Psoas muscle (tissue), 8 donors: ENCODE data around the gene ITGA11. TPM values are rescaled to one million over a fixed set of nuclear protein-coding genes. Genes with fewer than 3 reads are reported as not detected.
A peak's percentile ranks its signal among the peaks of the same experiment; 100 is the strongest.

Experiments used
- ATAC-seq, 4 donors: fragments of 200-7000 bp; cut with Tn5 transposase; one replicate each; pipeline ENCODE4 v1.9.1; 2020; ENCODE audit warnings: moderate library complexity in 3 of 4, mild to moderate bottlenecking in 2 of 4
- DNase-seq, 2 donors: peaks; one replicate each; pipeline ENCODE4 v3.0.0-alpha.2; 2020
- H3K27ac ChIP-seq: fragments of 200-600 bp; one replicate; pipeline ENCODE4 v1.8.0; 2022
- H3K27me3 ChIP-seq, 3 donors: fragments of 200-600 bp in 1 of 3; one replicate each; pipeline versions ENCODE4 v1.6.1 to v1.8.0; 2013 to 2022; ENCODE audit warnings: low read length in 2 of 3, mild to moderate bottlenecking in 2 of 3, moderate library complexity in 1 of 3; ENCODE audit not compliant: insufficient read depth in 3 of 3
- H3K36me3 ChIP-seq, 2 donors: fragments of 200-600 bp in 1 of 2; one replicate each; pipeline versions ENCODE4 v1.6.1 to v1.8.0; 2013 to 2022; ENCODE audit warnings: low read depth in 1 of 2, mild to moderate bottlenecking in 1 of 2, moderate library complexity in 1 of 2; ENCODE audit not compliant: insufficient read depth in 1 of 2
- H3K4me1 ChIP-seq: fragments of 200-600 bp; one replicate; pipeline ENCODE4 v1.8.0; 2022
- H3K4me3 ChIP-seq: fragments of 200-600 bp; one replicate; pipeline ENCODE4 v1.8.0; 2022; ENCODE audit warnings: mild to moderate bottlenecking
- H3K9me3 ChIP-seq: fragments of 200-600 bp; one replicate; pipeline ENCODE4 v1.8.0; 2022
- WGBS, 3 donors: extraction: QIAGEN DNeasy Blood & Tissue Kit; methylation state at CpG; one replicate each; pipeline versions ENCODE4 v1.1.6 to v1.1.7; 2013; 5-methylcytosine and 5-hydroxymethylcytosine counted together
- intact Hi-C, 2 donors: fragments of 100-400 bp; cut with DNase I; formaldehyde crosslinking; loops; one replicate each; pipeline versions ENCODE4 v1.11.0 to v1.14.2; 2022
- polyA plus RNA-seq, 3 donors: library from polyadenylated mRNA; stranded (reverse); fragments of 200-250 nt; gene quantifications; one replicate each; pipeline ENCODE4 v1.2.3, GENCODE V29; 2013
- total RNA-seq, 4 donors: library from RNA; stranded (reverse); fragmentation: NEBNext Ultra II Directional in 2 of 4; extraction: Animal tissue kit (Norgen Biotek cat#: 25700) in 2 of 4; gene quantifications; one replicate each; pipeline versions ENCODE4 v1.2.1 to v1.2.4, GENCODE V29; 2021 to 2023
- TF ChIP-seq, protein P1 (sequence below): fragments of 200-600 bp; IDR thresholded peaks from one replicate; pipeline ENCODE4 v1.8.0; 2022; ENCODE audit warnings: antibody characterized with exemption
- donor health status: healthy with polysubstance abuse.
- donor health status: DM: no; HTN: no; CAD: no; lungs with moderate emphysema.
- donor health status: Bipolar disorder and iron deficiency.
- donor health status: healthy.
- donor health status: DM: yes; HTN: yes; CAD: no.
- donor health status: DM: no; HTN: no; CAD: no.
- donor health status: DM: no; HTN: no; CAD: no.
- donor health status: DM: yes; HTN: yes; CAD: no.

The ITGA11 gene
- total and polyA plus RNA-seq, 7 donors, result 0.10 to 7.9 (median 0.97) TPM

DNA sequence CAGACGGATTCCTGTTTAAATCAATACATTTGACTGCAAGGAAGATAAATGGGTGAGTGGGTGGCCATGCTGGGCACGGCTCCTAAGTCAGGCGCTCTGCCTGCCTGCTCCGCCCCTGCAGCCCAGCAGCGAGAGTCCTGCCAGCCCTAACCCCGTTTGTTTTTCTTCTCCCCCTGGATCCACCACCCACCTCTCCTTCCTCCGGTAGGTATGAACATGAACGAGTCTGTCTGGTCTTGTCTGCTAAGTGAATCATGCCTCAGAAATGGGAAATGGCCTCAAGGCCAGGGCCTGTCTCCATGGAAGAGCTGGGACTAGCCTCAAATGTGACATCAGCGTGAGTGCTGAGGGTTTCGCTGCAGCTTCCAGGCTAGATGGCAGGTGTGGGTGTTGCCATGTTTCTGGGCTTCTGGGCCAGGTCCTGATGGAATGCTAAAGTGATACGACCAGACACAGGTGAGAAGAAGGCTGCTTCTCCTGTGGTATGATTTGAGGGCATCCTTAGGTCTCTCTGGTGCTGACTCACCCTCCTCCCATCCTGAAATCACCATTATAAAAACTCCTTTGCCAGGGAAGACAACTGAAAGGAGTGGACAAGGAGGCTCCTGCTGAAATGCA lies 160.0 kb downstream of the ITGA11 start:
- no peaks in the 10 kb centered on the region for H3K36me3 ChIP-seq
- ATAC-seq, result peak; percentile 74 to 79 (median 76)
- H3K4me1 ChIP-seq, result peaks cover 48% of the 10 kb centered on the region
- 29 to 50% (median 35%) methylated on average over 11 of the region's 11 CpGs for WGBS, 3 donors
- peak overlapping the region; percentile 35 for H3K4me3 ChIP-seq
- no peaks in the 10 kb centered on the region for H3K27me3 ChIP-seq
- TF ChIP-seq, protein P1, sequence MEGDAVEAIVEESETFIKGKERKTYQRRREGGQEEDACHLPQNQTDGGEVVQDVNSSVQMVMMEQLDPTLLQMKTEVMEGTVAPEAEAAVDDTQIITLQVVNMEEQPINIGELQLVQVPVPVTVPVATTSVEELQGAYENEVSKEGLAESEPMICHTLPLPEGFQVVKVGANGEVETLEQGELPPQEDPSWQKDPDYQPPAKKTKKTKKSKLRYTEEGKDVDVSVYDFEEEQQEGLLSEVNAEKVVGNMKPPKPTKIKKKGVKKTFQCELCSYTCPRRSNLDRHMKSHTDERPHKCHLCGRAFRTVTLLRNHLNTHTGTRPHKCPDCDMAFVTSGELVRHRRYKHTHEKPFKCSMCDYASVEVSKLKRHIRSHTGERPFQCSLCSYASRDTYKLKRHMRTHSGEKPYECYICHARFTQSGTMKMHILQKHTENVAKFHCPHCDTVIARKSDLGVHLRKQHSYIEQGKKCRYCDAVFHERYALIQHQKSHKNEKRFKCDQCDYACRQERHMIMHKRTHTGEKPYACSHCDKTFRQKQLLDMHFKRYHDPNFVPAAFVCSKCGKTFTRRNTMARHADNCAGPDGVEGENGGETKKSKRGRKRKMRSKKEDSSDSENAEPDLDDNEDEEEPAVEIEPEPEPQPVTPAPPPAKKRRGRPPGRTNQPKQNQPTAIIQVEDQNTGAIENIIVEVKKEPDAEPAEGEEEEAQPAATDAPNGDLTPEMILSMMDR, result no peak
- no peaks in the 10 kb centered on the region for H3K9me3 ChIP-seq
- peak overlapping the region; percentile 97 for H3K27ac ChIP-seq
- peak in 1 of 2 donors; percentile 39 for DNase-seq
- intact Hi-C loops, result loop anchor here in 1 of 2 donors (10.0 kb wide), 1 partner anchor 1197 kb away; no protein-coding TSS in a partner anchor

DNA sequence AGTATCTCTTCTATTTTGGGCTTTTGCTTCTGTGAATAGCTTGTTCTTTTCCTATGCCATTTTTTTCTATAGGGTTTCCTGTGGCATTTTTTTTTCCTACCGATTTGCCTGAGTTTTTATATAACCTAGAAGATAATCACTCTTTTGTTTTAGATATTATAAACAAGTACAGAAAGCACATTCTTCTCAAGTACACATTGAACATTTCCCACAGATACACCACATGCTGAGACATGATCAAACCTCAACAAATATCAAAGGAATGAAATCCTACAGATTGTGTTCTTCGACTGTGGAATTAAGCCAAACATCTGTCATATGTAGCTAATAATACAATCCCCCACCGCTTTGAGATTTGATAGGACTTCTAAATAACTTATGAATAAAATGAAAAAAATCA lies 163.6 kb downstream of the ITGA11 start:
- 20 to 33% (median 28%) methylated on average over 3 of the region's 3 CpGs for WGBS, 3 donors
- TF ChIP-seq, protein P1, result no peak

DNA sequence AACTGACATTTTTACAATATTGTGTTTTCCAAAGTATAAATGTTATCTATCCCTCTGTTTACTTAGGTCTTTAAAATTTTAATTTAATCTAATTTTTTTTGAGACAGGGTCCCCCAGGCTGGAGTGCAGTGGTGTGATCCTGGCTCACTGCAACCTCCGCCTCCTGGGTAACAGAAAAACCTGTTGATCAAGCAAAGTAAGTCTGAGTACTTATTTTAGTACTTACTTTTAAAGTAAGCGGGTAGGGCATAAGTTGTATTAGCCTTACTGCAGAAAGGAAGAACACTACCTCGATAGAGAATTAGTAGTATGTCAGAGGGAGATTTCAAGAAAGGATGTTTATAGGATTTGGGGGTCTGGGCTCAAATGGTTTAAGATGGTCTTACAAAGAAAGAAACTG lies 166.3 kb downstream of the ITGA11 start:
- ATAC-seq, result no peak
- TF ChIP-seq, protein P1, result no peak
- no peak overlapping the region for H3K4me3 ChIP-seq

More for the DNA sequence above, 163.6 kb downstream of the ITGA11 start:
- no peak overlapping the region for H3K27ac ChIP-seq
- peaks cover 20% of the 10 kb centered on the region for H3K4me1 ChIP-seq
- H3K4me3 ChIP-seq, result no peak overlapping the region
- no peaks in the 10 kb centered on the region for H3K27me3 ChIP-seq
- no peak for DNase-seq
- no peak for ATAC-seq
- intact Hi-C loops, result no loop called here
- H3K9me3 ChIP-seq, result no peaks in the 10 kb centered on the region
- H3K36me3 ChIP-seq, result no peaks in the 10 kb centered on the region

DNA sequence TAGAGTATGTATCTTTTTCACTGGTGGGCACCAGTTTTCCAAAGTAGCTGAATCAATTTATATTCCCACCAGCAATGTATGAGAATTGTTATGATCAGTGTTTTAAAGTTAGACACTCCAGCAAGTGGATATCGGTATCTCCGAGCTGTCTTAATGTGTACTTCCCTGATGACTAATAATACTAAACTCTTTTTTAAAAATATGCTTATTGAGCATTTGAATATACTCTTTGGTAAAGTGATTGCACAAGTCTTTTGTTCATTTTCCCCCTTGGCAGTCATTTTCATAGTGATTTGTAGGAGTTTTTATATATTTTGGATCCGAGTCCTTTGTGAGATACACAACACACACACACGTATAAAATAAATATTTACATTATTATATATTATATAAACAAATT lies 166.9 kb downstream of the ITGA11 start:
- DNase-seq (no peak), ATAC-seq (no peak)
- TF ChIP-seq, protein P1, result no peak
- Histone ChIP-seq H3K27me3 (no peaks in the 10 kb centered on the region), H3K36me3 (no peaks in the 10 kb centered on the region), H3K4me1 (no peaks in the 10 kb centered on the region), H3K4me3 (no peak overlapping the region), H3K27ac (no peak overlapping the region), H3K9me3 (no peaks in the 10 kb centered on the region)
- intact Hi-C loops, result no loop called here
- WGBS, 3 donors, result 83 to 93% (median 90%) methylated on average over 4 of the region's 4 CpGs

More for the DNA sequence above, 166.3 kb downstream of the ITGA11 start:
- Histone ChIP-seq H3K4me1 (no peaks in the 10 kb centered on the region), H3K36me3 (no peaks in the 10 kb centered on the region), H3K27me3 (no peaks in the 10 kb centered on the region), H3K27ac (no peak overlapping the region), H3K9me3 (no peaks in the 10 kb centered on the region)
- no peak for DNase-seq
- 87 to 91% (median 89%) methylated on average over 3 of the region's 3 CpGs for WGBS, 3 donors
- intact Hi-C loops, result no loop called here

DNA sequence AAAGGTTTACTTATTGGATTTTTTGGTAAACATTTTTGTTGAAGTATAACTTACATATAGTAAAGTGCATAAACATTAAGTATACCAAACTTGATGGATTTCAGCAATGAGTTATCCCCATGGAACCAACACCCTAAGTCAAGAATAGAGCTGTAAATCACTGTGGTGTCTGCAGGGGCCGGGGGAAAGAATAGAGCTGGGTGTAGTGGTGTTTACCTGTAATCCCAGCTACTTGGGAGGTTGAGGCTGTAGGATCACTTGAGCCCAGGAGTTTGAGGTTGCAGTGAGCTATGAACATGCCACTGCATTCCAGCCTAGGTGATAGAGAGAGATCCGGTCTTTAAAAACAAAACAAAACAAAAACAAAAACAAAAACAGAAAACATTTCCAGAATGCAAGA lies 167.7 kb downstream of the ITGA11 start:
- ATAC-seq, result no peak
- TF ChIP-seq, protein P1, result no peak
- WGBS, 3 donors, result 48 to 70% (median 48%) methylated on average over 2 of the region's 2 CpGs

More for the DNA sequence above, 167.7 kb downstream of the ITGA11 start:
- H3K9me3 ChIP-seq, result no peaks in the 10 kb centered on the region
- intact Hi-C loops, result no loop called here
- no peaks in the 10 kb centered on the region for H3K36me3 ChIP-seq
- H3K27ac ChIP-seq, result no peak overlapping the region
- no peak for DNase-seq
- H3K4me1 ChIP-seq, result peaks cover 7% of the 10 kb centered on the region
- H3K27me3 ChIP-seq, result no peaks in the 10 kb centered on the region
- no peak overlapping the region for H3K4me3 ChIP-seq
